ENCODE results near the gene TRPM3. TPM values are rescaled to one million over a fixed set of nuclear protein-coding genes. Genes with fewer than 3 reads are reported as not detected.

Gene TRPM3
- total and polyA plus RNA-seq, 2 of the 8 experiments (the other 6 are each of a cell fraction or from before 2014, with no cell fraction given): 2.4 to 10.9 TPM

DNA sequence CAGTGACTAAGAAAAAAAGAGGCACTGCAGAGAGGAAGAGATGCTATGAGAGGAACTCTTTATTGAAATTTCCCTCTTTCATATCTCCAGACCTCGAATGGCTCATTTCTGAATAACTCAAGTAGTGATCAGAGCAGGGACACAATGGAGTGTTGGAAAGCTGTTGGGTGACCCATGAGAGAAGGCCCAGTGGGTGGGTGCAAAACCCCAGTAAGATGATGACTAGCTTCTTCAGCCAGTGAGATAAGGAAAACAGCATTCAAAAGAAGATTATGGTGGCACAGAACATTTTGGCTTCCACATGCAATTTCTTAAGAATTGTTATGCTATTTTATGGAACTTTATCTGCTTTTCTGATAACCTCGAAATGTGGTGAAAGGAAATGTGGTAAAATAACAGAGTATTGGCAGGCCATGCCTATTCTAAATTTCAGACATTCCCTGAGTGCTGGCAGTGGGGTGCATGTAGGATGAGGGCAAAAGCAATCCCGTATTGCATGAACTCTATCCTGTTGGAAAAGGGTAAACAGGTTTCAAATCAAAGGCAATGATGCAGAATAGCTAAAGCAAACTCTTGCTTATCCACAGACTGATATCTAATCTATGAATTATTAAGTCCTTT, 579.0 kb downstream of the TRPM3 start:
- 90% methylated on average over 3 of the region's 3 CpGs; no CpG with 5 or more reads in 1 of the 2 experiments for whole genome bisulfite sequencing, 2 experiments (ENCODE audit: extremely low coverage in 1 of 2, insufficient coverage in 1 of 2, insufficient read length in 1 of 2, insufficient replicate concordance in 2 of 2, low coverage in 1 of 2, low lambda C conversion rate in 2 of 2, missing lambda C conversion rate in 1 of 2)
- no peak for FAIRE-seq
- CTCF ChIA-PET (ENCODE audit: partially characterized antibody): interaction anchor here (0.6 to 2.3 kb wide), 3 partner anchors 10 to 60 kb away, joined by 3 to 7 read pairs (median 4); no protein-coding TSS in a partner anchor
- TF ChIP-seq POU5F1 (IDR thresholded peaks at IDR 0.05; ENCODE audit: low read depth, low read length) (no peak), KDM1A (IDR thresholded peaks at IDR 0.05; ENCODE audit: borderline replicate concordance, low read length) (no peak), SIRT6 (IDR thresholded peaks at IDR 0.05; ENCODE audit: low read length) (no peak), SP2 (IDR thresholded peaks at IDR 0.05; ENCODE audit: low read length) (no peak), CBX8 (IDR thresholded peaks at IDR 0.05; ENCODE audit: borderline replicate concordance, low read depth, low read length) (no peak), CEBPB (IDR thresholded peaks at IDR 0.05; ENCODE audit: low read depth, low read length) (no peak), HDAC6 (IDR thresholded peaks at IDR 0.05; ENCODE audit: low read depth, low read length) (no peak), CBX5 (IDR thresholded peaks at IDR 0.05; ENCODE audit: low read depth, low read length) (no peak), NRF1 (IDR thresholded peaks at IDR 0.05; ENCODE audit: low read depth, low read length) (no peak), EZH2 (IDR thresholded peaks at IDR 0.05; ENCODE audit: low read depth, low read length, severe bottlenecking) (no peak), SP1 (IDR thresholded peaks at IDR 0.05; ENCODE audit: low read depth, low read length) (no peak), TAF7 (optimal IDR thresholded peaks at IDR 0.05; ENCODE audit: borderline replicate concordance, low read depth, low read length) (no peak), BCL11A (IDR thresholded peaks at IDR 0.05; ENCODE audit: low read depth in 2 of 2, low read length in 2 of 2) (no peak), POLR2AphosphoS5 (IDR thresholded peaks at IDR 0.05; ENCODE audit: low read depth, low read length) (no peak), EP300 (IDR thresholded peaks at IDR 0.05; ENCODE audit: borderline replicate concordance in 1 of 2, low read depth in 2 of 2, low read length in 2 of 2) (no peak)

More for the DNA sequence above, 579.0 kb downstream of the TRPM3 start:
- no peak overlapping the region for H2BK20ac ChIP-seq (ENCODE audit: low read length)
- peaks cover 0 to 3% (median 1%) of the 10 kb centered on the region in 4 experiments; a peak in 3 of 7 replicates for H3K4me1 ChIP-seq (replicated peaks in 1 of 4; ENCODE audit: control insufficient read depth in 3 of 4, insufficient read depth in 4 of 4, low read length in 3 of 4)
- H2AFZ ChIP-seq (ENCODE audit: low read length): no peak overlapping the region
- H4K20me1 ChIP-seq (replicated peaks in 1 of 2; ENCODE audit: control insufficient read depth in 1 of 2, insufficient read depth in 2 of 2, low read length in 2 of 2): no peaks in the 10 kb centered on the region
- no peak overlapping the region for H3K23ac ChIP-seq (ENCODE audit: insufficient read length)
- no peak overlapping the region for H3K9ac ChIP-seq (replicated peaks in 1 of 4; ENCODE audit: extremely low read depth in 1 of 4, low read depth in 3 of 4, low read length in 3 of 4)
- H3K36me3 ChIP-seq (ENCODE audit: control insufficient read depth in 2 of 4, insufficient read depth in 4 of 4, low read length in 3 of 4): no peaks in the 10 kb centered on the region
- no peak overlapping the region for H4K91ac ChIP-seq (replicated peaks; ENCODE audit: insufficient read length, low read length)
- H3K27me3 ChIP-seq (replicated peaks in 1 of 4; ENCODE audit: control insufficient read depth in 3 of 4, extremely low read depth in 1 of 4, insufficient read depth in 3 of 4, low read length in 3 of 4): no peaks in the 10 kb centered on the region
- H3K4me3 ChIP-seq (ENCODE audit: extremely low read depth in 1 of 4, insufficient read depth in 2 of 4, low read depth in 3 of 4, low read length in 4 of 4): no peak overlapping the region
- no peak overlapping the region for H2BK120ac ChIP-seq (replicated peaks; ENCODE audit: low read depth, low read length)
- POLR2A ChIA-PET (ENCODE audit: partially characterized antibody): no interaction called here
- no peak overlapping the region for H3K56ac ChIP-seq (replicated peaks; ENCODE audit: insufficient read length, low read depth, low read length)
- no peak overlapping the region for H3K14ac ChIP-seq (ENCODE audit: insufficient read length)
- H3K9me3 ChIP-seq (ENCODE audit: insufficient read depth in 2 of 2, low read depth in 1 of 2, low read length in 1 of 2): no peaks in the 10 kb centered on the region
- H2AK5ac ChIP-seq (ENCODE audit: low read depth, low read length): no peak overlapping the region
- H3K23me2 ChIP-seq (ENCODE audit: low read depth, low read length): no peaks in the 10 kb centered on the region
- no peak overlapping the region for H3K27ac ChIP-seq (ENCODE audit: low read depth, low read length)
- H2BK5ac ChIP-seq (ENCODE audit: low read depth, low read length): no peak overlapping the region
- no peaks in the 10 kb centered on the region for H3K79me2 ChIP-seq (ENCODE audit: control insufficient read depth in 1 of 2, insufficient read depth in 2 of 2, low read length in 2 of 2)
- H2BK12ac ChIP-seq (ENCODE audit: low read depth, low read length): no peak overlapping the region
- H4K8ac ChIP-seq (ENCODE audit: extremely low read depth, insufficient read depth, low read length): no peak overlapping the region
- no peak overlapping the region for H2BK15ac ChIP-seq (ENCODE audit: low read length)
- H3K4ac ChIP-seq (replicated peaks; ENCODE audit: insufficient read length, low read depth, low read length): no peak overlapping the region
- DNase-seq (ENCODE audit: low read depth in 1 of 2, low spot score in 2 of 2): no peak
- no peaks in the 10 kb centered on the region for H3K79me1 ChIP-seq (ENCODE audit: low read depth, low read length)
- no peak overlapping the region for H4K5ac ChIP-seq (ENCODE audit: insufficient read length, low read depth, low read length)
- no peak overlapping the region for H3K18ac ChIP-seq (ENCODE audit: extremely low read depth, low read length)
- H3K4me2 ChIP-seq (ENCODE audit: insufficient read depth in 1 of 2, low read depth in 2 of 2, low read length in 2 of 2): no peak overlapping the region

All from H1 (cell line).